ENCODE results near the gene DCT. TPM values are rescaled to one million over a fixed set of nuclear protein-coding genes. Genes with fewer than 3 reads are reported as not detected.
A peak's percentile ranks its signal among the peaks of the same experiment; 100 is the strongest.
"Not testable (repeated sequence)": the region's sequence is repeated elsewhere in the genome, so short reads cannot be mapped to it uniquely, and the experiment has no call there.

Gene DCT
- total and polyA plus RNA-seq, 2 of the 4 experiments (the other 2 are of a cell fraction): not detected

DNA sequence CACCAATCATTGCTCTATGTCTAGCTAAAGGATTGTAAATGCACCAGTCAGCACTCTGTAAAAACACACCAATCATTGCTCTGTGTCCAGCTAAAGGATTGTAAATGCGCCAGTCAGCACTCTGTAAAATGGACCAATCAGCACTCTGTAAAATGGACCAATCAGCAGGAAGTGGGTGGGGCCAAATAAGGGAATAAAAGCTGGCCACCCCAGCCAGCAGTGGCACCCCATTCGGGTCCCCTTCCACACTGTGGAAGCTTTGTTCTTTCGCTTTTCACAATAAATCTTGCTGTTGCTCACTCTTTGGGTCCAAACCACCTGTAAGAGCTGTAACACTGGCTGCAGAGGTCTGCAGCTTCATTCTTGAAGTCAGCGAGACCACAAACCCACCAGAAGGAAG lies 19.3 kb upstream of the DCT start:
- H3K4me1 ChIP-seq (ENCODE audit: control insufficient read depth, insufficient read depth, low read length); H2BK5ac ChIP-seq (ENCODE audit: low read depth, low read length, poor library complexity, severe bottlenecking); H3K4ac ChIP-seq (ENCODE audit: low read depth, low read length); BruUV-seq (replicated peaks); H3K9me3 ChIP-seq (ENCODE audit: control insufficient read depth, insufficient read depth, low read length); POLR2A ChIA-PET (ENCODE audit: unreplicated experiment); H4K5ac ChIP-seq (ENCODE audit: low read depth, low read length); H2BK120ac ChIP-seq (ENCODE audit: low read depth, low read length); H3K4me3 ChIP-seq (ENCODE audit: insufficient read depth, low read depth, low read length); H4K20me1 ChIP-seq (ENCODE audit: insufficient read depth, low read length); H2BK15ac ChIP-seq (ENCODE audit: low read depth, low read length); H3K14ac ChIP-seq (replicated peaks; ENCODE audit: low read depth, low read length); H2BK20ac ChIP-seq (ENCODE audit: low read depth, low read length); DNase-seq; H3K27me3 ChIP-seq (ENCODE audit: control insufficient read depth, insufficient read depth, low read length); H3K23ac ChIP-seq (ENCODE audit: low read depth, low read length); CTCF ChIA-PET; H3K9me1 ChIP-seq (ENCODE audit: insufficient read depth, low read length); H3K18ac ChIP-seq (ENCODE audit: low read depth, low read length); H3K27ac ChIP-seq (ENCODE audit: insufficient read depth, low read length); H3K4me2 ChIP-seq (ENCODE audit: low read depth, low read length); H2AFZ ChIP-seq (replicated peaks; ENCODE audit: low read length, poor library complexity); H2AK5ac ChIP-seq (ENCODE audit: low read depth, low read length); H4K8ac ChIP-seq (ENCODE audit: low read depth in 2 of 2, low read length in 2 of 2); ATAC-seq (ENCODE audit: low read depth); dilution Hi-C loops (cut with HindIII; ENCODE audit: low sequenced_read_pairs, unreplicated experiment); H3K36me3 ChIP-seq (ENCODE audit: control insufficient read depth, insufficient read depth, low read length); H3K56ac ChIP-seq (ENCODE audit: extremely low read depth, insufficient read depth, low read length); H3K79me1 ChIP-seq (ENCODE audit: low read depth in 1 of 2, low read length in 2 of 2); intact Hi-C loops (cut with micrococcal nuclease); H2AK9ac ChIP-seq (replicated peaks; ENCODE audit: low read depth, low read length, poor library complexity); H3K9ac ChIP-seq (ENCODE audit: low read depth, low read length); in situ Hi-C loops (cut with MboI; ENCODE audit: low sequenced_read_pairs); H4K91ac ChIP-seq (ENCODE audit: insufficient read depth, low read depth, low read length): not testable (repeated sequence)
- peak; percentile 26; the same call in 1 of the 2 replicates for TF ChIP-seq MAFK (IDR thresholded peaks at IDR 0.05; ENCODE audit: low read depth, low read length)
- WGBS, 2 experiments (ENCODE audit: extremely low coverage in 2 of 2, insufficient read length in 1 of 2): 80% methylated on average over 2 of the region's 4 CpGs; no CpG with 5 or more reads in 1 of the 2 experiments

Measured in IMR-90 (cell line).